ENCODE measurements around the gene RGL1. TPM values are rescaled to one million over a fixed set of nuclear protein-coding genes. Genes with fewer than 3 reads are reported as not detected.

RGL1 gene
- total RNA-seq, 4 donors from 2014 or later: 11.6 to 22.5 (median 15.0) TPM

- no peak for DNase-seq (ENCODE audit: low spot score in 2 of 2)
- intact Hi-C loops (cut with DNase I; ENCODE audit: low total_unique reads): no loop called here
- no peak for TF ChIP-seq POLR2A (IDR thresholded peaks at IDR 0.05)
- TF ChIP-seq, protein P1, sequence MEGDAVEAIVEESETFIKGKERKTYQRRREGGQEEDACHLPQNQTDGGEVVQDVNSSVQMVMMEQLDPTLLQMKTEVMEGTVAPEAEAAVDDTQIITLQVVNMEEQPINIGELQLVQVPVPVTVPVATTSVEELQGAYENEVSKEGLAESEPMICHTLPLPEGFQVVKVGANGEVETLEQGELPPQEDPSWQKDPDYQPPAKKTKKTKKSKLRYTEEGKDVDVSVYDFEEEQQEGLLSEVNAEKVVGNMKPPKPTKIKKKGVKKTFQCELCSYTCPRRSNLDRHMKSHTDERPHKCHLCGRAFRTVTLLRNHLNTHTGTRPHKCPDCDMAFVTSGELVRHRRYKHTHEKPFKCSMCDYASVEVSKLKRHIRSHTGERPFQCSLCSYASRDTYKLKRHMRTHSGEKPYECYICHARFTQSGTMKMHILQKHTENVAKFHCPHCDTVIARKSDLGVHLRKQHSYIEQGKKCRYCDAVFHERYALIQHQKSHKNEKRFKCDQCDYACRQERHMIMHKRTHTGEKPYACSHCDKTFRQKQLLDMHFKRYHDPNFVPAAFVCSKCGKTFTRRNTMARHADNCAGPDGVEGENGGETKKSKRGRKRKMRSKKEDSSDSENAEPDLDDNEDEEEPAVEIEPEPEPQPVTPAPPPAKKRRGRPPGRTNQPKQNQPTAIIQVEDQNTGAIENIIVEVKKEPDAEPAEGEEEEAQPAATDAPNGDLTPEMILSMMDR (IDR thresholded peaks at IDR 0.05): no peak
- WGBS, 2 donors: 56 to 68% methylated on average over 1 of the region's 1 CpG
- H3K4me3 ChIP-seq (ENCODE audit: low read depth, poor library complexity, severe bottlenecking): no peak overlapping the region
These were observed 16.5 kb downstream of the RGL1 start for GRCh38 chr1:183821309-183821888.

DNA sequence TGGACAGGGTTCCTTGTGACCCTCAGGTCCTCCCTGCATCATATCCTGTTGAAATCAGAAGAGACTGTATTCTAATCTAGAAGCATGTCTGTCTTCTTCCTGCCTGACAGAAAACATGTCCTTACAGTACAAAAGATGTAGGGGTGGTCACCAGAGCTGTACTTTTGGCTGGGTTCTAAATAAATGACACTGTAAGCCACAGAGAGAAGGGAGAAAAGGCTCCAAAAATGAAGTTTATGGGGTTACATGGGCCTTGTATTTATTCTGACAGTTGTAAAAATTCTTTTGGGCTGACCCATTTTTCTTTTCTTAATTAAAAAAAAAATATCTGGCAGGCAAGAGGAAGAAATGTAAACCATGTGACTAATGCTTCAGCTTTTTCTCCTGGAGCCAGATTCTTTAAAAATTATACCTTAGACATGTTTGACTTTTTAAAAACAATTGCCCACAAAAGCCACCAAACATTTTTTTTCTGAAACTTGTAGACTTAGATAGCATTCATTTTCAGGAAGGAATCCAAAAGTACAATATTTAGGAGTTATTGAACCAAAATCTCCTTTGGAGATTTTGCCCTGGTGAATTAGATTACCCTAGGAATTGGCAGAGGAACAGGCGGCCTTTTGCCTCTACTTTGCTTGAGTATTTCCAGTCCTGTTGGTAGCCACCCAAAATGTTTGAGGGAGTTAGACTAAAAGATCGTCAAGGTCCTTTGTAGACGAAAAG, 17.1 kb downstream of the RGL1 start:
- TF ChIP-seq, protein P1 (IDR thresholded peaks at IDR 0.05): no peak
- no peak for TF ChIP-seq POLR2A (IDR thresholded peaks at IDR 0.05)
- intact Hi-C loops (cut with DNase I; ENCODE audit: low total_unique reads): no loop called here
- no peak for DNase-seq (ENCODE audit: low spot score in 2 of 2)
- WGBS, 2 donors: 32 to 38% methylated on average over 3 of the region's 3 CpGs
- H3K4me3 ChIP-seq (ENCODE audit: low read depth, poor library complexity, severe bottlenecking): no peak overlapping the region

DNA sequence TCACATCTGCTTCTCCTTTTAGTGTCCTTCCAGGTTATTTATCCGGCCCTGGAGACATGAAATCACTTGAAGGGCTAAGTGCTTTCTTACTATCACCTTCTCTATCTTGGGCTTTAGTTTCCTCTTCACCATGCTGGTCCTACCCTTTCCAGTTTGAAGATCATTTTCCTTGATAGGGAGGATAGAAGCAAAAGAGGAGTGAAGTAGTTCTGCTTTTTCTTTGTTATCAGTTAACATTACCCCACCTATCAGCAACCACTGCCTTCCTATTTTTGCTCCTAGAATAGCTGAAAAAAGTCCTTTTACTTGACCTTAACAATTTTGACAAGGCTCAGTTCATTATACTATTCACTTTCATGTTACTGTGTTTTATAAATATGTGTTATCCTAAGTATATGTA, 19.4 kb downstream of the RGL1 start:
- intact Hi-C loops (cut with DNase I; ENCODE audit: low total_unique reads): no loop called here
- WGBS, 2 donors: 90 to 96% methylated on average over 1 of the region's 1 CpG

GRCh38 chr1:183827801-183828200, 22.9 kb downstream of the RGL1 start:
- H3K4me3 ChIP-seq (ENCODE audit: low read depth, poor library complexity, severe bottlenecking): no peak overlapping the region
- no peak for DNase-seq (ENCODE audit: low spot score in 2 of 2)
- intact Hi-C loops (cut with DNase I; ENCODE audit: low total_unique reads): no loop called here
- no peak for TF ChIP-seq POLR2A (IDR thresholded peaks at IDR 0.05)
- TF ChIP-seq, protein P1 (IDR thresholded peaks at IDR 0.05): no peak

More for the DNA sequence above, 19.4 kb downstream of the RGL1 start:
- no peak for TF ChIP-seq POLR2A (IDR thresholded peaks at IDR 0.05)
- TF ChIP-seq, protein P1 (IDR thresholded peaks at IDR 0.05): no peak
- DNase-seq (ENCODE audit: low spot score in 2 of 2): no peak
- H3K4me3 ChIP-seq (ENCODE audit: low read depth, poor library complexity, severe bottlenecking): no peak overlapping the region

GRCh38 chr1:183830389-183830788, 25.5 kb downstream of the RGL1 start:
- WGBS, 2 donors: 86 to 92% methylated on average over 1 of the region's 1 CpG
- TF ChIP-seq POLR2A (IDR thresholded peaks at IDR 0.05): no peak
- TF ChIP-seq, protein P1 (IDR thresholded peaks at IDR 0.05): no peak
- DNase-seq (ENCODE audit: low spot score in 2 of 2): no peak

More at GRCh38 chr1:183830389-183830788, 25.5 kb downstream of the RGL1 start:
- intact Hi-C loops (cut with DNase I; ENCODE audit: low total_unique reads): no loop called here
- H3K4me3 ChIP-seq (ENCODE audit: low read depth, poor library complexity, severe bottlenecking): no peak overlapping the region

Measured in lower leg skin (tissue), 4 donors.